ENCODE results near the gene LRRC39.
A peak's percentile ranks its signal among the peaks of the same experiment; 100 is the strongest.

LRRC39 gene

GRCh38 chr1:100145116-100145515, 32.9 kb downstream of the LRRC39 start:
- no peaks in the 10 kb centered on the region for H3K4me1 ChIP-seq (ENCODE audit: control insufficient read depth, insufficient read depth, low read length)
- no peaks in the 10 kb centered on the region for H3K36me3 ChIP-seq (ENCODE audit: control insufficient read depth, insufficient read depth, low read length)
- H3K27me3 ChIP-seq (ENCODE audit: control insufficient read depth, insufficient read depth, low read length) = no peaks in the 10 kb centered on the region
- no peaks in the 10 kb centered on the region for H3K9me3 ChIP-seq (ENCODE audit: control insufficient read depth, low read length)
- no peak overlapping the region for H3K9ac ChIP-seq (ENCODE audit: low read length)
- no peak overlapping the region for H3K4me3 ChIP-seq (ENCODE audit: low read length)

DNA sequence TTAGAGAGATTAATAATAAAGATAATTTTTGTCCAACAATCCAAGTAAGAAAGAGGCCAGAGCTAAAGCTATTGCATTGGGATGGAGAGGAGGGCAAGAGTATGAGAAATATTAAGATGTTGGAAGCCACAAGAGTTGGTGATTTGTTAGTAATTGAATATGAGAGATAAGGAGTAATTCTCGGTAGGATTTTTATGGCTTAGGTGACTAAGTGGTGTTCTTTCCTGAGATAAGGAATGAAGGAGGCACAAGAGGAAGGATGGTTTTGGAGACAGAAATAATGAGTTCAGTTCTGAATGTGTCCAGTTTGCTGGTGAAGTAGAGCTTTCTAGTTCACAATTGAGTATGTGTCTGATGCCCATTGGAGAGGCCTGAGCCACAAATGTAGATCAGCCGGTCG, 35.7 kb downstream of the LRRC39 start:
- Histone ChIP-seq H3K4me3 (ENCODE audit: low read length) (no peak overlapping the region), H3K36me3 (ENCODE audit: control insufficient read depth, insufficient read depth, low read length) (no peaks in the 10 kb centered on the region), H3K9ac (ENCODE audit: low read length) (no peak overlapping the region)

DNA sequence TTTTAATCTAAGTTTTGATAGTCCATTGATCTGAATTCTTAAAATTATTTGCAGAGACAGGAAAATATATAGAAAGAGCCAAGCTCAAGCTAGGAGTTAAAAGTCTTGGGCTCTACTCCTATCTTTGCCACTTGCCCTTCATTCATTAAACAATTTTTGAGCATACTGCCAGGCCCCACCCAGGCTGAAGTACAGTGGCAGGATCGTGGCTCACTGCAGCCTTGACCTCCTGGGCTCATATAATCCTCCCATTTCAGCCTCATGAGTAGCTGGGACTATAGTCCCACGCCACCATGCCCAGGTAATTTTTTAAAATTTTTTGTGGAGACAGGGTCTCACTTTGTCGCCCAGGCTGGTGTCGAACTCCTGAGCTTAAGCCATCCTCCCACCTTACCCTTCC, 36.9 kb downstream of the LRRC39 start:
- H3K4me1 ChIP-seq (ENCODE audit: control insufficient read depth, insufficient read depth, low read length) = no peaks in the 10 kb centered on the region

More for the DNA sequence above, 35.7 kb downstream of the LRRC39 start:
- Histone ChIP-seq H3K9me3 (ENCODE audit: control insufficient read depth, low read length) (no peaks in the 10 kb centered on the region), H3K27me3 (ENCODE audit: control insufficient read depth, insufficient read depth, low read length) (no peaks in the 10 kb centered on the region), H3K4me1 (ENCODE audit: control insufficient read depth, insufficient read depth, low read length) (no peaks in the 10 kb centered on the region)

DNA sequence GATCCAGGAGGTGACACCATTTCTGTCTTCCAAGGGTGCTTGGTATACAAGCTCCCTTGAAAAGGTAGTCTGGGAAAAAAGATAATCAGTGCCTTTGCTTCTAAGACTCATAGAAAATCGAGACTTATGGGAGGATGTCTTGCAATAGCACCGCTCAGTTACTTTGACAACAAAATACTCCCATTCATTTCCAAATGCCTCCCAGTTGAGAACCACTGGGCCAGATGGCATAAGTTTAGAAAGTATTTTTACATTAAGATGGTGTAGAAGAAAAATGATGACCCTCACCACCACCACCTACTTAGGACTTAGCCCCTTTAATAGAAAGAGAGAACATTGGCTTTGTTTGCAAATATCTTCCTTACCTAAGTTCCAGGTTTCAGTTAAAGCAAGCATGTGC, 40.5 kb downstream of the LRRC39 start:
- H3K27me3 ChIP-seq (ENCODE audit: control insufficient read depth, insufficient read depth, low read length) = no peaks in the 10 kb centered on the region
- no peaks in the 10 kb centered on the region for H3K36me3 ChIP-seq (ENCODE audit: control insufficient read depth, insufficient read depth, low read length)
- no peaks in the 10 kb centered on the region for H3K9me3 ChIP-seq (ENCODE audit: control insufficient read depth, low read length)
- H3K4me3 ChIP-seq (ENCODE audit: low read length) = no peak overlapping the region
- no peaks in the 10 kb centered on the region for H3K4me1 ChIP-seq (ENCODE audit: control insufficient read depth, insufficient read depth, low read length)
- no peak overlapping the region for H3K9ac ChIP-seq (ENCODE audit: low read length)

More for the DNA sequence above, 36.9 kb downstream of the LRRC39 start:
- Histone ChIP-seq H3K36me3 (ENCODE audit: control insufficient read depth, insufficient read depth, low read length) (no peaks in the 10 kb centered on the region), H3K9ac (ENCODE audit: low read length) (no peak overlapping the region), H3K4me3 (ENCODE audit: low read length) (no peak overlapping the region), H3K27me3 (ENCODE audit: control insufficient read depth, insufficient read depth, low read length) (no peaks in the 10 kb centered on the region), H3K9me3 (ENCODE audit: control insufficient read depth, low read length) (no peaks in the 10 kb centered on the region)

DNA sequence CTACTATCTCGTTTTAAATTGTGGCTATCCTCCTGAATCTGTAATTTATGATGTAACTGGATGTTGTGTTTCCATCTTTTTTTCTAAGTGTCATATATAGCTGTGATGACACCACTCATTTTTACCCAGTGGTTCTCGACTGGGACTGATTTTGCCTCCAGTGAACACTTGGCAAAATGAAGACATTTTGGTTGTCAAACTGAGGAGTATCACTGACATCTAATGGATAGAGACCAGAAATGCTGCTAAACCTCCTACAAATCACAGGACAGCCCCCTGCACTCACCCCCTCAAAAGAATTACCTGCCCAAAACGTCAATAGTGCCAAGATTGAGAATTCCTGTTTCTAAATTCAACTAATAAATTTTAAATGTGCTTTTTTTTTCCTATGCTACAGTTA, 43.2 kb downstream of the LRRC39 start:
- Histone ChIP-seq H3K27me3 (ENCODE audit: control insufficient read depth, insufficient read depth, low read length) (no peaks in the 10 kb centered on the region), H3K4me1 (ENCODE audit: control insufficient read depth, insufficient read depth, low read length) (no peaks in the 10 kb centered on the region), H3K9me3 (ENCODE audit: control insufficient read depth, low read length) (no peaks in the 10 kb centered on the region), H3K36me3 (ENCODE audit: control insufficient read depth, insufficient read depth, low read length) (no peaks in the 10 kb centered on the region), H3K4me3 (ENCODE audit: low read length) (no peak overlapping the region), H3K9ac (ENCODE audit: low read length) (no peak overlapping the region)

DNA sequence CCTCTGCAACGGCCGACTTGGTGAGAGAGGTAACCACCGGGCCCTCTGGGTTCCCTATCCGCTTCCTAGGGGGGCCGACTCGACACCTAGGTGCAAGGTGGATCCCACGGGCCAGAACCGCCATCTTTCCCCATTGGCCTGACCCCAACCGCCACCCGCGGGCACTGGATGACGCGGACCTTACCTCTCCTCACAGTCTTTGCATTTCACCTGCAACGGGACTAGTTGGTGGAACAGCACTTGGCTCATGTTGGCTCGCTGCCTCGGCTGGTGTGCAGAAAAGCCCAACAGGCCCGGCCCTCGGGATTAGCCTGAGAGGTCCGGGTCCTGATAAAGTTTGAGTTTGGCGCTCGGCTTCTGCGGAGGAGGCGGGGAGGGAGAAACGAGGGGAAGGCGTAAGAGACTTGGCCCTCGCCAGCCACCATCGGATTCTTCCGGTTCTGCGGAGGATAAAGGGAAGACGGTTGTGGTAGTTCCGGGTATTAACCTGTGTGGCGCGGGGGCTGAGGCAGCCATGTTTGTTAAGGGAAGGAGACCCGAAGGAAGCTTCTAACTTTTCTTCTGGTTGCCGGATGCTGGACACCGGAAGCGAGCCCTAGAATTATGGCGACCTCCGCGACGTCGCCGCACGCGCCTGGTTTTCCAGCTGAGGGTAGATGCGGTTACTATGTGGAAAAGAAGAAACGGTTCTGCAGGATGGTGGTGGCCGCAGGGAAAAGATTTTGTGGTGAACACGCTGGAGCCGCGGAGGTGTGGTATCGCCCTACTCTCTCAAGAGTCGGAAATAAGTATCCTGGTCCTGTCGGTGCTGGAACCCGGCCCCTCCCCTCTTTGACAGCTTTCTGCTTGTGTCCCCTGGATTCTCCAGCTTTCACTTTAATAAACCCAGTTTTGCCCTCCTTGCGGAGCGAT, 45.2 kb downstream of the LRRC39 start, which contains the start of the genes SASS6 and TRMT13:
Gene SASS6, minus strand, starts transcription at position 365 of the 912 bp plus-strand sequence. Its CDS starts 116 bp downstream, at position 249.
Gene TRMT13, plus strand, starts transcription at position 598 of the 912 bp plus-strand sequence. Its CDS starts 6 bp downstream, at position 604.
- Histone ChIP-seq H3K4me3 (ENCODE audit: low read length) (peak within 1 kb of the TSS; percentile 80), H3K36me3 (ENCODE audit: control insufficient read depth, insufficient read depth, low read length) (no peaks in the 10 kb centered on the region), H3K9ac (ENCODE audit: low read length) (peak within 1 kb of the TSS; percentile 77), H3K9me3 (ENCODE audit: control insufficient read depth, low read length) (no peaks in the 10 kb centered on the region), H3K4me1 (ENCODE audit: control insufficient read depth, insufficient read depth, low read length) (no peaks in the 10 kb centered on the region), H3K27me3 (ENCODE audit: control insufficient read depth, insufficient read depth, low read length) (no peaks in the 10 kb centered on the region)

DNA sequence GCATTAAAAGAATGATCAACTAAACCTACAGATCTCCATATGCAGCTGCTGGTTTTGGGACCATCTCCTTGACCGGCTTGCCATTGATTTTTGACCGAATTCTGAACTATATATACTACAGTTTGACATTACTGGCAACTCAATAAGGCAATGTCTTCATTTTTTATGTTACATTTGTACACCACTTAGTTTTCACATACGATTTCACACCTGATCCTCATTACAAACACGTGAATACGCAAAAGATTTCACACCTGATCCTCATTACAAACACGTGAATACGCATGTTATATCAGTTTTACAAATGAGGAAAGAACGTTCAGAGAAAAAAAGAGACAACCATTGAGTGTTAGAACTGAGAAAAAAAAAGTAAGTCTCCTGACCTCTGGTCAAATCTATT, 46.4 kb downstream of the LRRC39 start:
- H3K9me3 ChIP-seq (ENCODE audit: control insufficient read depth, low read length) = no peaks in the 10 kb centered on the region
- H3K4me3 ChIP-seq (ENCODE audit: low read length) = no peak overlapping the region
- no peaks in the 10 kb centered on the region for H3K4me1 ChIP-seq (ENCODE audit: control insufficient read depth, insufficient read depth, low read length)
- H3K36me3 ChIP-seq (ENCODE audit: control insufficient read depth, insufficient read depth, low read length) = no peaks in the 10 kb centered on the region
- H3K27me3 ChIP-seq (ENCODE audit: control insufficient read depth, insufficient read depth, low read length) = no peaks in the 10 kb centered on the region
- no peak overlapping the region for H3K9ac ChIP-seq (ENCODE audit: low read length)

- Histone ChIP-seq H3K9me3 (ENCODE audit: control insufficient read depth, low read length) (no peaks in the 10 kb centered on the region), H3K9ac (ENCODE audit: low read length) (no peak overlapping the region)
These were observed 47.4 kb downstream of the LRRC39 start for GRCh38 chr1:100130552-100131077.

GRCh38 chr1:100127226-100127625, 50.8 kb downstream of the LRRC39 start:
- H3K4me1 ChIP-seq (ENCODE audit: control insufficient read depth, insufficient read depth, low read length) = no peaks in the 10 kb centered on the region
- H3K9ac ChIP-seq (ENCODE audit: low read length) = no peak overlapping the region
- H3K9me3 ChIP-seq (ENCODE audit: control insufficient read depth, low read length) = no peaks in the 10 kb centered on the region
- H3K27me3 ChIP-seq (ENCODE audit: control insufficient read depth, insufficient read depth, low read length) = no peaks in the 10 kb centered on the region
- H3K36me3 ChIP-seq (ENCODE audit: control insufficient read depth, insufficient read depth, low read length) = no peaks in the 10 kb centered on the region
- H3K4me3 ChIP-seq (ENCODE audit: low read length) = no peak overlapping the region

More at GRCh38 chr1:100130552-100131077, 47.4 kb downstream of the LRRC39 start:
- Histone ChIP-seq H3K36me3 (ENCODE audit: control insufficient read depth, insufficient read depth, low read length) (no peaks in the 10 kb centered on the region), H3K4me1 (ENCODE audit: control insufficient read depth, insufficient read depth, low read length) (no peaks in the 10 kb centered on the region), H3K4me3 (ENCODE audit: low read length) (no peak overlapping the region), H3K27me3 (ENCODE audit: control insufficient read depth, insufficient read depth, low read length) (no peaks in the 10 kb centered on the region)

GRCh38 chr1:100122177-100122576, 55.9 kb downstream of the LRRC39 start:
- Histone ChIP-seq H3K4me3 (ENCODE audit: low read length) (no peak overlapping the region), H3K4me1 (ENCODE audit: control insufficient read depth, insufficient read depth, low read length) (no peaks in the 10 kb centered on the region), H3K9me3 (ENCODE audit: control insufficient read depth, low read length) (no peaks in the 10 kb centered on the region), H3K27me3 (ENCODE audit: control insufficient read depth, insufficient read depth, low read length) (no peaks in the 10 kb centered on the region), H3K9ac (ENCODE audit: low read length) (no peak overlapping the region), H3K36me3 (ENCODE audit: control insufficient read depth, insufficient read depth, low read length) (no peaks in the 10 kb centered on the region)

DNA sequence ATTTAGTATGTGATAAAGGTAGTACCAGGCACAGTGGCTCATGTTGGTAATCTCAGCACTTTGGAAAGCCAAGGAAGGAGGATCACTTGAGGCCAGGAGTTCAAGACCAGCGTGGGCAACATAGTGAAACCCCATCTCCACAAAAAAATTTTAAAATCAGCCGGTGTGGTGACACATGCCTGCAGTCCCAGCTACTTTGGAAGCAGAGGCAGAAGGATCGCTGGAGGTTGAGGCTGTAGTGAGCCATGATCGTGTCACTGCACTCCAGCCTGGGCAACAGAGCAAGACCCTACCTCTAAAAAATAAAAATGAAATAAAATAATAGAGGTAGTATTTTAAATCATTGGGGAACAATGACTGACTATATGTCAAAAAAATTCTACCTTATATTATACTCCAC, 62.5 kb downstream of the LRRC39 start:
- Histone ChIP-seq H3K9me3 (ENCODE audit: control insufficient read depth, low read length) (no peaks in the 10 kb centered on the region), H3K4me3 (ENCODE audit: low read length) (no peak overlapping the region), H3K9ac (ENCODE audit: low read length) (no peak overlapping the region), H3K36me3 (ENCODE audit: control insufficient read depth, insufficient read depth, low read length) (no peaks in the 10 kb centered on the region), H3K4me1 (ENCODE audit: control insufficient read depth, insufficient read depth, low read length) (no peaks in the 10 kb centered on the region), H3K27me3 (ENCODE audit: control insufficient read depth, insufficient read depth, low read length) (no peaks in the 10 kb centered on the region)

GRCh38 chr1:100109554-100110066, 68.4 kb downstream of the LRRC39 start:
- Histone ChIP-seq H3K27me3 (ENCODE audit: control insufficient read depth, insufficient read depth, low read length) (no peaks in the 10 kb centered on the region), H3K4me1 (ENCODE audit: control insufficient read depth, insufficient read depth, low read length) (no peaks in the 10 kb centered on the region), H3K9me3 (ENCODE audit: control insufficient read depth, low read length) (no peaks in the 10 kb centered on the region), H3K4me3 (ENCODE audit: low read length) (no peak overlapping the region), H3K36me3 (ENCODE audit: control insufficient read depth, insufficient read depth, low read length) (no peaks in the 10 kb centered on the region), H3K9ac (ENCODE audit: low read length) (no peak overlapping the region)

Measured in mucosa of stomach (tissue), 1 donor.